ENCODE results near the gene PDE4D. TPM values are rescaled to one million over a fixed set of nuclear protein-coding genes. Genes with fewer than 3 reads are reported as not detected.

The PDE4D gene
- total and polyA plus RNA-seq, 4 donors: 12.8 to 167 (median 44.5) TPM

- TF ChIP-seq, protein P1, sequence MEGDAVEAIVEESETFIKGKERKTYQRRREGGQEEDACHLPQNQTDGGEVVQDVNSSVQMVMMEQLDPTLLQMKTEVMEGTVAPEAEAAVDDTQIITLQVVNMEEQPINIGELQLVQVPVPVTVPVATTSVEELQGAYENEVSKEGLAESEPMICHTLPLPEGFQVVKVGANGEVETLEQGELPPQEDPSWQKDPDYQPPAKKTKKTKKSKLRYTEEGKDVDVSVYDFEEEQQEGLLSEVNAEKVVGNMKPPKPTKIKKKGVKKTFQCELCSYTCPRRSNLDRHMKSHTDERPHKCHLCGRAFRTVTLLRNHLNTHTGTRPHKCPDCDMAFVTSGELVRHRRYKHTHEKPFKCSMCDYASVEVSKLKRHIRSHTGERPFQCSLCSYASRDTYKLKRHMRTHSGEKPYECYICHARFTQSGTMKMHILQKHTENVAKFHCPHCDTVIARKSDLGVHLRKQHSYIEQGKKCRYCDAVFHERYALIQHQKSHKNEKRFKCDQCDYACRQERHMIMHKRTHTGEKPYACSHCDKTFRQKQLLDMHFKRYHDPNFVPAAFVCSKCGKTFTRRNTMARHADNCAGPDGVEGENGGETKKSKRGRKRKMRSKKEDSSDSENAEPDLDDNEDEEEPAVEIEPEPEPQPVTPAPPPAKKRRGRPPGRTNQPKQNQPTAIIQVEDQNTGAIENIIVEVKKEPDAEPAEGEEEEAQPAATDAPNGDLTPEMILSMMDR (IDR thresholded peaks at IDR 0.05; ENCODE audit: control extremely low read depth, extremely low read depth): no peak
- H3K9me3 ChIP-seq (ENCODE audit: control insufficient read depth in 4 of 4, insufficient read depth in 3 of 4, low read length in 3 of 4): no peaks in the 10 kb centered on the region
- no peak overlapping the region for H3K9ac ChIP-seq (ENCODE audit: insufficient read depth in 1 of 2, low read length in 2 of 2)
- peak; percentile 27 for ATAC-seq (ENCODE audit: insufficient read depth, low FRiP score)
- H3K27ac ChIP-seq (ENCODE audit: low read depth in 1 of 2, low read length in 1 of 2): peak overlapping the region in 1 of 2 donors; percentile 87
- no peaks in the 10 kb centered on the region for H3K36me3 ChIP-seq (ENCODE audit: control insufficient read depth in 4 of 4, insufficient read depth in 4 of 4, low read length in 4 of 4)
- H3K4me1 ChIP-seq (ENCODE audit: control insufficient read depth in 5 of 5, insufficient read depth in 5 of 5, low read length in 5 of 5): peaks cover 0 to 15% (median 0%) of the 10 kb centered on the region in 5 donors
- WGBS, 2 donors: 44 to 77% methylated on average over 2 of the region's 2 CpGs
- peak in 2 of 3 donors; percentile 26 to 41 for DNase-seq
- no peaks in the 10 kb centered on the region for H3K27me3 ChIP-seq (ENCODE audit: control insufficient read depth in 3 of 3, insufficient read depth in 3 of 3, low read length in 2 of 3)
- H3K4me3 ChIP-seq: no peak overlapping the region
Observed at GRCh38 chr5:59158165-59158564, 735.4 kb downstream of the PDE4D start.

GRCh38 chr5:59157068-59157467, 736.5 kb downstream of the PDE4D start:
- Histone ChIP-seq H3K4me3 (no peak overlapping the region), H3K9ac (ENCODE audit: insufficient read depth in 1 of 2, low read length in 2 of 2) (no peak overlapping the region), H3K27ac (ENCODE audit: low read depth in 1 of 2, low read length in 1 of 2) (peak overlapping the region in 1 of 2 donors; percentile 9), H3K9me3 (ENCODE audit: control insufficient read depth in 4 of 4, insufficient read depth in 3 of 4, low read length in 3 of 4) (no peaks in the 10 kb centered on the region), H3K36me3 (ENCODE audit: control insufficient read depth in 4 of 4, insufficient read depth in 4 of 4, low read length in 4 of 4) (no peaks in the 10 kb centered on the region), H3K27me3 (ENCODE audit: control insufficient read depth in 3 of 3, insufficient read depth in 3 of 3, low read length in 2 of 3) (no peaks in the 10 kb centered on the region), H3K4me1 (ENCODE audit: control insufficient read depth in 5 of 5, insufficient read depth in 5 of 5, low read length in 5 of 5) (peaks cover 0 to 15% (median 0%) of the 10 kb centered on the region in 5 donors)
- DNase-seq (peak in 2 of 3 donors; percentile 61 to 64), ATAC-seq (ENCODE audit: insufficient read depth, low FRiP score) (no peak)
- TF ChIP-seq, protein P1 (IDR thresholded peaks at IDR 0.05; ENCODE audit: control extremely low read depth, extremely low read depth): no peak
- 73 to 88% methylated on average over 4 of the region's 4 CpGs for WGBS, 2 donors

GRCh38 chr5:59152701-59153245, 740.8 kb downstream of the PDE4D start:
- ATAC-seq (ENCODE audit: insufficient read depth, low FRiP score) (no peak), DNase-seq (no peak)
- WGBS, 2 donors: 81 to 93% methylated on average over 2 of the region's 2 CpGs
- H3K27me3 ChIP-seq (ENCODE audit: control insufficient read depth in 3 of 3, insufficient read depth in 3 of 3, low read length in 2 of 3): no peaks in the 10 kb centered on the region
- no peak overlapping the region for H3K27ac ChIP-seq (ENCODE audit: low read depth in 1 of 2, low read length in 1 of 2)
- peaks cover 0 to 2% (median 0%) of the 10 kb centered on the region in 5 donors for H3K4me1 ChIP-seq (ENCODE audit: control insufficient read depth in 5 of 5, insufficient read depth in 5 of 5, low read length in 5 of 5)
- H3K9me3 ChIP-seq (ENCODE audit: control insufficient read depth in 4 of 4, insufficient read depth in 3 of 4, low read length in 3 of 4): no peaks in the 10 kb centered on the region
- no peaks in the 10 kb centered on the region for H3K36me3 ChIP-seq (ENCODE audit: control insufficient read depth in 4 of 4, insufficient read depth in 4 of 4, low read length in 4 of 4)
- no peak overlapping the region for H3K9ac ChIP-seq (ENCODE audit: insufficient read depth in 1 of 2, low read length in 2 of 2)
- H3K4me3 ChIP-seq: no peak overlapping the region
- TF ChIP-seq, protein P1 (IDR thresholded peaks at IDR 0.05; ENCODE audit: control extremely low read depth, extremely low read depth): no peak

Data from lung (tissue), 12 donors.